HG02970 (cell line): Measurements from ENCODE around the gene SLC39A6.
"Not testable (repeated sequence)": the region's sequence is repeated elsewhere in the genome, so short reads cannot be mapped to it uniquely, and the experiment has no call there.

ENCODE experiments used
- ATAC-seq: cut with Tn5 transposase; IDR thresholded peaks from one replicate; pipeline ENCODE4 v1.9.1; 2021; ENCODE audit warnings: mild to moderate bottlenecking, moderate library complexity, moderate number of reproducible peaks; ENCODE audit not compliant: unreplicated experiment, low FRiP score

The SLC39A6 gene

GRCh38 chr18:36101943-36102342 lies 27.2 kb downstream of the SLC39A6 start:
- ATAC-seq: no peak

GRCh38 chr18:36099311-36099710 lies 29.8 kb downstream of the SLC39A6 start:
- no peak for ATAC-seq

DNA sequence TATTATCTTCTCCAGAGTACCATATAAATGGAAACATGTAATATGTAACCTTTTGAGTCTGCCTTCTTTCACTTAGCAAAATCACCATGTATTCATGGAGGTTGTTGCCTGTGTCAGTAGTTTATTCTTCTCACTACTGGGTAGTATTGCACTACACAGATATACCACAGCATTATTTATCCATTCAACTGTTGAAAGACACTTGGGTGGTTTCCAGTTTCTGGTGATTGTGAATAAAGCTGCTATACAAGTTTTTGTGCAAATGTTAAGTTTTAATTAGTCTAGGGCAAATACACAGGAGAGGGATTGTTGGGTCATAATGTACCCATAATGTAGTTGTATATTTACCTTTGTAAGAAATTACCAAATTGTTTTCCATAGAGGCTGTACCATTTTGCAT lies 32.2 kb downstream of the SLC39A6 start:
- no peak for ATAC-seq

- no peak for ATAC-seq
These were observed 33.1 kb downstream of the SLC39A6 start for GRCh38 chr18:36095936-36096519.

- ATAC-seq: no peak
These were observed 34.7 kb downstream of the SLC39A6 start for GRCh38 chr18:36094431-36094830.

GRCh38 chr18:36092116-36092515 lies 37.0 kb downstream of the SLC39A6 start:
- ATAC-seq: not testable (repeated sequence)

DNA sequence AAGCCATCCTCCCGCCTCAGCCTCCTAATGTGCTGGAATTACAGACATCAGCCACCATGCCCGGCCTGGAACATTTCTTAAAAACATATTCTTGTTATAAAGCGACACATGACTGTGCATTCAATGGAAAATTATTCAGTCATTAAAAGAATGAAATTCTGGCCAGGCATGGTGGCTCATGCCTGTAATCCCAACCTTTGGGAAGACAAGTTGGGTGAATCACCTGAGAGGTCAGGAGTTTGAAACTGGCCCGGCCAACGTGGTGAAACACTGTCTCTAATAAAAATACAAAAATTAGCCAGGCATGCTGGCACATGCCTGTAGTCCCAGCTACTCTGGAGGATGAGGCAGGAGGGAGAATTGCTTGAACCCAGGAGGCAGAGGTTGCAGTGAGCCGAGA lies 40.1 kb downstream of the SLC39A6 start:
- no peak for ATAC-seq

DNA sequence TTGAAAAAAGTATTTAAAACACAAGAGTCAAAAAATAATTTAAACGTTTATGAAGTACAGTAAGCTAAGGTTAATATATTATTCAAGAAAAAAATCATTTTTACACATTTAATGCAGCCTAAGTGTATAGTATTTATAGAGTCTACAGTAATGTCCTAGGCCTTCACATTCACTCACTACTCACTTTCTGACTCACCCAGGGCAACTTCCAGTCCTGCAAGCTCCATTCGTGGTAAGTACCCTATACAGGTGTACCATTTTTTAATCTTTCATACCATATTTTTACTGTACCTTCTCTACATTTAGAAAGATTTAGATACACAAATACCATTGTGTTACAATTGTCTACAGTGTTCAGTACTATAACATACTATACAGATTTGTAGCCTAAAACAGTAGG lies 40.9 kb downstream of the SLC39A6 start:
- ATAC-seq: no peak

DNA sequence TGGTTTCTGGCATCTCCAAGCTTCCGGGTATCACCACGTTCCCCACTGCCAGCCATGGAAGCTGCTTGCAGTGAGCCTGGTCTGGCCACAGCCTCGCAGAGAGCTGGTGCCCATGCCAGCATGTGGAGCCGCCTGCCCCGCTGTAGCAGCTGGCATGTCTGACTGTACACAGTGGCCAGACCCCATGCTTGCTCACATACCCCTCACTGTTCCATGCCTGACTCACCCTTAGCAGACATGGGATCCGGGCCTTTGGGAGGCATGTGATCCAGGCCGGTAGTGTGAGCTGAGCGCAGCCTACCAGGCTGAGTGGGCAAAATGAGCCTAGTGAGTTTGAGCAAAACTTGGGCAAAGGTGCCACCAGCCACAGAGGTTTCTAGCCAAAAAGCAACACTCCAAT lies 43.0 kb downstream of the SLC39A6 start:
- no peak for ATAC-seq

DNA sequence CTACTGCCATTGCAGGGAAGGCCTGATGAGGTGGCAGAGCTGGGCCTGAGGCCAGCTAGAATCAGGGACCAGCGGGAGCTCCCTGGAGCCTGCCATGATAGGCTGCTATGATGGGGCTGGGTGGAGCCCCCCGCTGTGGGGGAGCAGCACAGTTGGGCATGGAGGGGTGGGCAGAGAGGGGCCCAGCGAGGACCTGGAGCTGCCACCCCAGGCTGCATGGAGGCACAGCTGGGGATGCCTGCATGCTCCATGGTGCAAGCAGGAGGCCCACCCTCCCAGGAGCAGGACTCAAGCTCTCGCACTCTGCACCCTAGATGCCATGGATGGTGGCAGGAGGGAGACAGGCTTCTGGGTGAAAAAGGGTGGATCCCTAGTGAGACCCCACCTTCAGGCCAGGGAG lies 43.9 kb downstream of the SLC39A6 start:
- ATAC-seq: no peak

DNA sequence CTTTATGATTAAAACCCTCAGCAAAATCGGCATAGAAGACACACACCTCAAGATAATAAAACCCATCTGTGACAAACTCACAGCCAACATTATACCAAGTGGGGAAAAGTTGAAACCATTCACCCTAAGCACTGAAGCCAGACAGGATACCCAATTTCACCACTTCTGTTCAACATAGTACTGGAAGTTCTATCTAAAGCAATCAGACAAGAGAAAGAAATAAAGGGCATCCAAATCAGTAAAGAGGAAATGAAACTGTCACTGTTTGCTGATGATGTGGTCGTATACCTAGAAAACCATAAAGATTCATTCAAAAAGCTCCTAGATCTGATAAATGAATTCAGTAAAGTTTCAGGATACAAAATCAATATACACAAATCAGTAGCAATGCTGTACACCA lies 45.4 kb downstream of the SLC39A6 start:
- ATAC-seq: no peak

DNA sequence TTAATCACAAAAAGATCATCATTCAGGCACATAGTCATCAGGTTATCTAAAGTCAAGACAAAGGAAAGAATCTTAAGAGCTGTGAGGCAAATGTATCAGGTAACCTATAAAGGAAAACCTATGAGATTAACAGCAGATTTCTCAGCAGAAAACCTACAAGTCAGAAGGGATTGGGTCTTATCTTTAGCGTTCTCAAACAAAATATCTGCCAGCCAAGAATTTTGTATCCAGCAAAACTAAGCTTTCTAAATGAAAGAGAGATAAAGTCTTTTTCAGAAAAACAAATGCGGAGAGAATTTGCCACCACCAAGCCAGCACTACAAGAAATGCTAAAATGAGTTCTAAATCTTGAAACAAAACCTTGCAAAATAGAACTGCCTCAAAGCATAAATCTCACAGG lies 48.0 kb downstream of the SLC39A6 start:
- ATAC-seq: not testable (repeated sequence)

- no peak for ATAC-seq
These were observed 50.2 kb downstream of the SLC39A6 start for GRCh38 chr18:36078751-36079529.

DNA sequence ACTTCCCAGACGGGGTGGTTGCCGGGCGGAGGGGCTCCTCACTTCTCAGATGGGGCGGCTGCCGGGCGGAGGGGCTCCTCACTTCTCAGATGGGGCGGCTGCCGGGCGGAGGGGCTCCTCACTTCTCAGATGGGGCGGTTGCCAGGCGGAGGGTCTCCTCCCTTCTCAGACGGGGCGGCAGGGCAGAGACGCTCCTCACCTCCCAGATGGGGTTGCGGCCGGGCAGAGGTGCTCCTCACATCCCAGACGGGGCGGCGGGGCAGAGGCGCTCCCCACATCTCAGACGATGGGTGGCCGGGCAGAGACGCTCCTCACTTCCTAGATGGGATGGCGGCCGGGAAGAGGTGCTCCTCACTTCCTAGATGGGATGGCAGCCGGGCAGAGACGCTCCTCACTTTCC lies 51.4 kb downstream of the SLC39A6 start:
- not testable (repeated sequence) for ATAC-seq

DNA sequence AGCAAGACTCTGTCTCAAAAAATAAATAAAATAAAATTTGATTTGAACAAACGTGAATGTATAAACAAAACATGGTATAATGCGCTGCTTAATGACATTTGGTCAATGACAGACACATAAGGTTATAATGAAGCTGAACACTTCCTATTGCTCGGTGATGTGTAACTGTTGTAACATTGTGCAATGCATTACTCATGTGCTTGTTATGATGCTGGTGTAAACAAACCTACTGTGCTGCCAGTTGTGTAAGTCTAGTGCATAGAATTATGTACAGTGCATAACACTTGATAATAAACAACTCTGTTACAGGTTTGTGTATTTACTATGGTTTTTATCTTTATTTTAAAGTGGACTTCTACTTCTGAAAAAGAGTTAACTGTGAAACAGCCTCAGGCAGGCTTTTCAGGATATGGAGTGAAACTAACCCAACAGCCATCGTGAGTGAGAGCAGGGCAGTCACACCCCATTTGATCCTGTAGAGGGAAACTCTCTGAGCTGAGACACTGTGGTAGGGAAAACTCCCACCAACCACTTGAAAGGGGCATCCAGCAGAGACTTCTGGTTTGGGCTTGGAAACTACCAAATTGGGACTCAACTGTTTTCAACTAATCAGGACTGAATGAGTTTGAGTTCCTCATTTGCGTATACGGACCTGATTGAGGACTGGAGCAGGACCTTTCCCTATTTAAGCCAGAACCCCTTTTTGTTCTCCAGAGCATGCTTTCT lies 53.1 kb downstream of the SLC39A6 start:
- no peak for ATAC-seq

GRCh38 chr18:36074435-36074834 lies 54.7 kb downstream of the SLC39A6 start:
- ATAC-seq: no peak

GRCh38 chr18:36073676-36074075 lies 55.5 kb downstream of the SLC39A6 start:
- no peak for ATAC-seq

GRCh38 chr18:36072406-36072805 lies 56.7 kb downstream of the SLC39A6 start:
- ATAC-seq: not testable (repeated sequence)

- ATAC-seq: peak; percentile 92
These were observed 61.8 kb downstream of the SLC39A6 start, which contains the start of gene RPRD1A for GRCh38 chr18:36067055-36067957. TSS of gene RPRD1A (minus strand) at chr18:36067559. CDS start at chr18:36067404, 155 bp downstream.

GRCh38 chr18:36066686-36067054 lies 62.5 kb downstream of the SLC39A6 start:
- no peak for ATAC-seq
